HepG2 (cell line): Measurements from ENCODE around the gene FTL. TPM values are rescaled to one million over a fixed set of nuclear protein-coding genes. Genes with fewer than 3 reads are reported as not detected.

Experiments
- ARID4A ChIP-seq: sonication (generic); formaldehyde crosslinking; IDR thresholded peaks from 2 replicates; pipeline ENCODE4 v1.5.0; 2020; ENCODE audit warnings: mild to moderate bottlenecking, missing genetic modification reagents, borderline replicate concordance
- ATF5 ChIP-seq: sonication (generic); formaldehyde crosslinking; IDR thresholded peaks from 2 replicates; pipeline ENCODE4 v1.4.0; 2020; ENCODE audit warnings: mild to moderate bottlenecking, low read depth, missing genetic modification reagents
- CCDC6 ChIP-seq: sonication (generic); formaldehyde crosslinking; IDR thresholded peaks from 2 replicates; pipeline ENCODE4 v1.8.1; 2022; ENCODE audit warnings: mild to moderate bottlenecking, missing genetic modification reagents, moderate library complexity
- CREBL2 ChIP-seq: sonication (generic); formaldehyde crosslinking; IDR thresholded peaks from 2 replicates; pipeline ENCODE4 v1.8.1; 2023; ENCODE audit warnings: missing genetic modification reagents, mild to moderate bottlenecking, borderline replicate concordance
- FOXJ3 ChIP-seq: sonication (generic); formaldehyde crosslinking; IDR thresholded peaks from 2 replicates; pipeline ENCODE4 v1.4.0; 2020; ENCODE audit warnings: missing genetic modification reagents, mild to moderate bottlenecking, borderline replicate concordance
- HMG20B ChIP-seq: conservative IDR thresholded peaks from 2 replicates; pipeline ENCODE4 v1.6.1; 2016; ENCODE audit warnings: missing genetic modification reagents, missing compliant biosample characterization
- KAT2B ChIP-seq: fragments of 150-350 bp; IDR thresholded peaks from 2 replicates; pipeline ENCODE4 v1.6.1; 2014; ENCODE audit warnings: low read depth, low read length, borderline replicate concordance
- NCOA2 ChIP-seq: sonication (generic); formaldehyde crosslinking; IDR thresholded peaks from 2 replicates; pipeline ENCODE4 v1.8.0; 2022; ENCODE audit warnings: inconsistent platforms
- NONO ChIP-seq, 2 experiments: fragments of 450-650 bp in 1 of 2; sonication (generic) in 1 of 2; formaldehyde crosslinking in 1 of 2; IDR thresholded peaks in 1 of 2; conservative IDR thresholded peaks in 1 of 2; 2 replicates each; pipeline versions ENCODE4 v1.6.1 to v1.8.0; 2017 to 2022; ENCODE audit warnings: mild to moderate bottlenecking in 1 of 2, missing genetic modification reagents in 1 of 2, moderate library complexity in 1 of 2
- NR0B2 ChIP-seq: sonication (generic); formaldehyde crosslinking; IDR thresholded peaks from 2 replicates; pipeline ENCODE4 v1.4.0; 2020; ENCODE audit warnings: mild to moderate bottlenecking, missing genetic modification reagents
- SNAPC2 ChIP-seq: sonication (generic); formaldehyde crosslinking; IDR thresholded peaks from 2 replicates; pipeline ENCODE4 v1.8.1; 2022; ENCODE audit warnings: mild to moderate bottlenecking, missing genetic modification reagents
- SP5 ChIP-seq: IDR thresholded peaks from 2 replicates; pipeline ENCODE4 v1.6.1; 2016; ENCODE audit warnings: low read depth, borderline replicate concordance
- TP53 ChIP-seq: sonication (generic); formaldehyde crosslinking; conservative IDR thresholded peaks from 2 replicates; pipeline ENCODE4 v1.4.0; 2020; ENCODE audit warnings: missing genetic modification reagents
- ZNF121 ChIP-seq: sonication (generic); formaldehyde crosslinking; IDR thresholded peaks from 2 replicates; pipeline ENCODE4 v1.5.0; 2020; ENCODE audit warnings: mild to moderate bottlenecking, missing genetic modification reagents
- ZNF143 ChIP-seq: sonication (generic); formaldehyde crosslinking; IDR thresholded peaks from 2 replicates; pipeline ENCODE4 v1.4.0; 2020; ENCODE audit warnings: missing genetic modification reagents
- ZNF225 ChIP-seq: sonication (generic); formaldehyde crosslinking; IDR thresholded peaks from 2 replicates; pipeline ENCODE4 v1.4.0; 2020; ENCODE audit warnings: mild to moderate bottlenecking, missing genetic modification reagents
- ZNF383 ChIP-seq: sonication (generic); formaldehyde crosslinking; IDR thresholded peaks from 2 replicates; pipeline ENCODE4 v1.4.0; 2020; ENCODE audit warnings: missing genetic modification reagents, mild to moderate bottlenecking, borderline replicate concordance
- ZNF460 ChIP-seq: sonication (generic); formaldehyde crosslinking; IDR thresholded peaks from 2 replicates; pipeline ENCODE4 v1.5.1; 2020; ENCODE audit warnings: missing genetic modification reagents, mild to moderate bottlenecking, borderline replicate concordance
- ZNF546 ChIP-seq: sonication (generic); formaldehyde crosslinking; conservative IDR thresholded peaks from 2 replicates; pipeline ENCODE4 v1.8.1; 2023; ENCODE audit warnings: mild to moderate bottlenecking, missing genetic modification reagents
- ZNF639 ChIP-seq: conservative IDR thresholded peaks from 2 replicates; pipeline ENCODE4 v1.6.1; 2018; ENCODE audit warnings: missing genetic modification reagents
- ZNF674 ChIP-seq: sonication (generic); formaldehyde crosslinking; IDR thresholded peaks from 2 replicates; pipeline ENCODE4 v1.5.0; 2020; ENCODE audit warnings: low read depth, mild to moderate bottlenecking, missing genetic modification reagents
- ZSCAN5A ChIP-seq: sonication (generic); formaldehyde crosslinking; IDR thresholded peaks from 2 replicates; pipeline ENCODE4 v1.8.0; 2022; ENCODE audit warnings: mild to moderate bottlenecking, missing genetic modification reagents, borderline replicate concordance
- polyA plus RNA-seq, 8 experiments: library from polyadenylated mRNA; depleted of rRNA in 3 of 8; stranded (reverse) in 7 of 8; unstranded in 1 of 8; fragments of >200 nt; fragmentation: Illumina TruSeq in 4 of 8; extraction: Trizol in 4 of 8; gene quantifications; 2 replicates each; pipeline versions ENCODE4 v1.2.1 to v1.2.3, GENCODE V29; 2011 to 2016; ENCODE audit warnings: low read depth in 4 of 8, missing spikeins in 1 of 8, mixed read lengths in 1 of 8; ENCODE audit not compliant: insufficient read depth in 1 of 8
- total RNA-seq, 5 experiments: library from RNA; depleted of rRNA; stranded (reverse); fragments of >200 nt; fragmentation: Illumina TruSeq; extraction: Trizol; gene quantifications; 2 replicates each; pipeline ENCODE4 v1.2.3, GENCODE V29; 2016; ENCODE audit warnings: low read depth in 1 of 5

Gene FTL
- total and polyA plus RNA-seq, 2 of the 13 experiments (the other 11 are each of a cell fraction or from before 2014, with no cell fraction given): 2,721 to 8,800 TPM

GRCh38 chr19:48933382-48933932, 31.7 kb upstream of the FTL start, which contains the start of gene DHDH (continued):
- TF ChIP-seq ZNF639 (no peak), CREBL2 (CRISPR knock-in tag) (no peak), ZNF460 (CRISPR knock-in tag) (no peak), ZSCAN5A (no peak), HMG20B (CRISPR knock-in tag) (no peak), SNAPC2 (no peak), NONO (IDR thresholded peaks at IDR 0.05) (no peak), NONO (CRISPR knock-in tag; conservative IDR thresholded peaks at IDR 0.05) (0 out of 2 replicates have a peak, but pooled peaks have one; percentile 25), KAT2B (no peak), ZNF143 (no peak), ZNF121 (CRISPR knock-in tag) (no peak), FOXJ3 (CRISPR knock-in tag) (no peak), ATF5 (CRISPR knock-in tag) (no peak), ZNF383 (no peak), ZNF546 (CRISPR knock-in tag) (no peak), ZNF225 (CRISPR knock-in tag) (no peak), SP5 (CRISPR knock-in tag) (peak; percentile 23; the same call in 1 of the 2 replicates), TP53 (CRISPR knock-in tag) (no peak), CCDC6 (CRISPR knock-in tag) (no peak), NR0B2 (no peak), ZNF674 (CRISPR knock-in tag) (no peak), ARID4A (CRISPR knock-in tag) (0 out of 2 replicates have a peak, but pooled peaks have one; percentile 8), NCOA2 (CRISPR knock-in tag) (no peak)
